NCI-H187 (cell line): ENCODE data around the gene PNMA8B.
"Not testable (repeated sequence)": the region's sequence is repeated elsewhere in the genome, so short reads cannot be mapped to it uniquely, and the experiment has no call there.

Source experiments
- DNase-seq, 2 experiments: peaks; one replicate each; lab custom pipeline; 2025; lab: John Stamatoyannopoulos, UW

PNMA8B gene, protein sequence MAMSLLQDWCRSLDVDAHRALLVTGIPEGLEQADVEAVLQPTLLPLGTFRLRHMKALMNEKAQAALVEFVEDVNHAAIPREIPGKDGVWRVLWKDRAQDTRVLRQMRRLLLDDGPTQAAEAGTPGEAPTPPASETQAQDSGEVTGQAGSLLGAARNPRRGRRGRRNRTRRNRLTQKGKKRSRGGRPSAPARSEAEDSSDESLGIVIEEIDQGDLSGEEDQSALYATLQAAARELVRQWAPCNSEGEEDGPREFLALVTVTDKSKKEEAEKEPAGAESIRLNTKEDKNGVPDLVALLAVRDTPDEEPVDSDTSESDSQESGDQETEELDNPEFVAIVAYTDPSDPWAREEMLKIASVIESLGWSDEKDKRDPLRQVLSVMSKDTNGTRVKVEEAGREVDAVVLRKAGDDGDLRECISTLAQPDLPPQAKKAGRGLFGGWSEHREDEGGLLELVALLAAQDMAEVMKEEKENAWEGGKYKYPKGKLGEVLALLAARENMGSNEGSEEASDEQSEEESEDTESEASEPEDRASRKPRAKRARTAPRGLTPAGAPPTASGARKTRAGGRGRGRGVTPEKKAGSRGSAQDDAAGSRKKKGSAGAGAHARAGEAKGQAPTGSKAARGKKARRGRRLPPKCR

DNA sequence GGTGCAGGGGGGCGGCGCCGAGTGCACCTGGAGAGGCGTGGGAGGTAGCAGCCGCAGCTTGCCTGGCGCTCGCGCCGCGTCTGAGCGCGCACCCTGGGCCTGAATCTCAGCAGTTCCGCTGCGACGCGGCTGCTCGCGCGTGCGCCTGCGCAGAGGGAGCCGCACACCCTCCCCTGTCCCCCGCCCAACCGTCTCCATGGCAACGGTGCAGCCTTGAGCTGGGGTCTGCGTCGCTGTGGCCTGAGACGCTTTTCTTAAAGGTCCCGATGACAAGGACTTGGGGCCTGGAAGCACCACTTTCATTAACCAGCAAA is at the start of gene PNMA8B:
PNMA8B (minus strand) TSS at position 82 of the 314 bp plus-strand sequence. CDS start 402 bp downstream, outside the sequence.
- peak; percentile 84 to 93 for DNase-seq

DNA sequence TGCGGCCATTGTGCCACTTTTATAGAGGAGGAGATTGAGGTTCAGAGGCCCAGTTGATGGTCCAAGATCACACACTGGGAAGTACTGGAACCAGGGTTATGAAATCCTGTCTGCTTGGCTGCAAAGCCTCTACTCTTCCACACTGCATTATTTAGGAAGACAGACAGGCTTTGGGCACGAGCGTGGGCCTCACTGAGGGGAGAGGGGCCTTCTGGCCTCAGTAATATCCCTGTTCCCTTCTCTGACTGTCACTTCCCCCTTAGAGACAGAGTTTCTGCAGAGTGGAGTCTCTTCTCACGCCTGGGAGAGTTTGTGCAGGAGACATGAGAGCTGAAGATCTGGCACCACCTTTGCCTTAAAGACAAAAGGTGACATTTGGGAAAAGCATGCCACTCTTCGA is 49.0 kb upstream of the PNMA8B start:
- no peak for DNase-seq

DNA sequence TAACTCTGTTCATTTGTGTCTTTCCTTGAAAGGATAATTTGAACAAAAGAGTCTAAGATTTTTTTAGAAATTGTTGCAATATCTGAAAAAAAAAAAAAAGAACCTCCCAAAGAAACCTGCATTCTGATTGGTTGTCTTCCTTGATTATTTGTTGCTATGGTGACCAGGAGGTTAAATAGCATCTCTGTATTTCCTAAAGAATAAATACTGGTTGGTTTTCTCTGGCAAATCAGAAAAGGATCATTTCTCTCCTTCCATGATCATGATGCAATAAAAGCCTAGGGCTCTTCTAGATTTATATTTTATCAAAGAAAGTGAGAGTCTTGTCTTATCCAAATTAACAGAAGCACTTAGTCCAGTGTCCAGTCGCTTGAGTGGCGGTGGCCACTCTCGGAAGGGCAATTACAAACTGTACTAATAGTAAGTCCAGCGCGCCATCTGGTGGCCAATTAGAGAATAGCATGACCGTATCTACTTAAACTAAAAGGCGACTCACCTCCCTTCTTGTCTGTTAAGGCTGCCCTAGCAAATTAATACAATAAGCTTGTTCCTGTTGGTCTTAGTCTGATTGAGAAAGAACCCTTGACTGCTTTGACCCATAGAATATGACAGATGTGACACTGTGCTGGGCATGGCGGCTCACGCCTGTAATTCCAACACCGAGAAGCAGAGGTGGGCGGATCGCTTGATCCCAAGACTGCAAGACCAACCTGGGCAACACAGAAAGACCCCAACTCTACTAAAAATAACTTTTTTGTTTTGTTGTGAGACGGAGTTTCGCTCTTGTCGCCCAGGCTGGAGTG is 47.0 kb upstream of the PNMA8B start:
- DNase-seq = peak; percentile 69 to 73

DNA sequence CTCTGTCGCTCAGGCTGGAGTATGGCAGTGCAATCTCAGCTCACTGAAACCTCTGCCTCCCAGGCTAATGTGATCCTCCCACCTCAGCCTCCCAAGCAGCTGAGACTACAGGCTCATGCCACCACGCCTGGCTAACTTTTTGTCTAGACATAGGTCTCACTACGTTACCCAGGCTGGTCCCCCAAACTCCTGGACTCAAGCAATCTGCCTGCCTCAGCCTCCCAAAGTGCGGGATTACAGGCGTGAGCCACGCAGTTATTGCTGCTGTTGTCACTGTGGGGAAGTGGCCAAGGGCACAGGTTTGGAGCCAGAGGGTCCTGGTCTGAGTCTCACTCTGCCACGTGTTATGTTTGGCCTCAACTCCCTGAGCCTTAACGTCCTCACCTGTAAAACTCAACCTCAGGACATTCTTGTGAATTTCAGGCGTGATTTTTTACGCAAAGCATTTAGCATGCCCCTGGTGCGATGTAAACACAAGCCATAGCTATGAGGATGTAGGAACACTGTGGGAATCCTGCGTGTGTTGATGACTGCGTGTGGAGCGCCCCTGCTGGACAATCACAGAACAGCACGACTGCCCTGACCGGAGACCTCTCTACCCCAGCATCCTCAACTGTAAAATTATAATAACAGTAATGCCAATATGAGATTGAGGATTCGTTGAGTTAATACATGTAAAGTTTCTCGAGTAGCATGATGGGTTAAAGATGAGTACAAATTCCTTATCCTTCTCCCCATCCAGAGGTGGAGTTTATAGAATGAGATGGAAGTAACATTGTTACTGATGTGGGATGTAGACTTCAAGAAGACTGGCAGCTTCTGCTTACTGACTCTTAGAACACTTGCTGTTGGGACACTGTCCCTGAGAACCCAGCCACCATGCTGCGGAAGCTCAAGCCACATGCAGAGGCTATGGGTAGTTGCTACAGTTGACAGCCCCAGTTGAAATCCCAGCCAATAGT is 41.8 kb upstream of the PNMA8B start:
- DNase-seq = no peak

DNA sequence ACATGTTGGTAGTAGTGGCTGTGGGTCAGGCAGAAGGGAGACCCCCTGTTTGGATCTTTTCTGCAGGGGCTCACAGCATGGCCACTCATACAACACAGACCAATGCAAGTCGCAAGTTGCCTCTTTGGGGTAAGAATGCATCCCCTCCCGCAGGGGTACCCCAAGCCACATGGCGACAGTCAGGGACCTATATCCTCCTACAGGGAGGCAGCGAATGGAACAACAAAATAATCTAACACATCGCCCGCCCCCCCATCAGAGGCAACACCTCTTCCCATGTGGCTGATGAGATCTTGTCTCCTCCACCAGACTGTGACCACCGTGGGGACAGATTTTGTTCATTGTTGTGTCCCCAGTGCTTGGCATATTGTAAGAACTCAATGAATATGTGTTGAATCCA is 40.7 kb upstream of the PNMA8B start:
- DNase-seq = no peak

DNA sequence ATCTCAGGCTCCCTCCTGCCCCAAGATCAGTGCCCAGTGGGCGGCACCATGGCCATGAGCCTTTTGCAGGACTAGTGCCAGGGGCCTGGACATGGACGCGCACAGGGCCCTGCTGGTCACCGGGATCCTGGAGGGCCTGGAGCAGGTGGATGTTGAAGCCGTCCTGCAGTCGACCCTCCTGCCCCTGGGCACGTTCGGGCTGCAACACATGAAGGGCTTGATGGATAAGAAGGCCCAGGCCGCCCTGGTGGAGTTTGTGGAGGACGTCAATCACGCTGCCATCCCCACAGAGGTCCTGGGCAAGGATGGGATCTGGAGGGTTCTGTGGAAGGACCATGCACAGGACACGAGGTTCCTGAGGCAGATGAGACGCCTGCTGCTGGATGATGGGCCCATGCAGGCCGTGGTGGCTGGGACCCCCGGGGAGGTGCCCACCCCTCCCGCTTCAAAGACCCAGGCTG is 38.0 kb upstream of the PNMA8B start:
- DNase-seq = no peak

DNA sequence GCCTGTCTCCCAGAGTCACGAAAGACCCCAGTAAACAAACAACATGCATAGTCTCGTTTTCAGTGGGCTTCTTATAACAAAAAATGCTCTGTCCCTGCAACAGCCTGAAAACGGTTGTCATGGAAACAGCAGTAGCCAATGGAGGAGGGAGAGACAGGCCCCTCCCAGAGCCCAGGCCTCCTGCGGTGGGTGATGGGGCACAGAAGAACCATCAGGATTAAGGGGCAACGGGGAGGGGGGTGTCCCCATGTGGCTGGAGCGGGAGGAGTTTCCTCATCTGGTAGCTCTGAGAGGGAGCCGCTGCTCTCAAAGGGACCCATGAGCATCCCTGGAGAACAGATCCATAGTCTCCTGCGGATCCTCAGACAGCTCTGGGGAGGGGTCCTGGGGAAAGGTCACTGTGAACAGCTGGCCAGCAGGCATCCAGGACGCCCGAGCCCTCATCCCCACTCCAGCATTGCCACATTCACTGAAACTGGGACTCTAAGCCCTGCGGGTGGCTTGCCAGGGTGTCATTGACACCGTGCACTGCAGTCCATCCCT is 37.5 kb upstream of the PNMA8B start:
- no peak for DNase-seq

DNA sequence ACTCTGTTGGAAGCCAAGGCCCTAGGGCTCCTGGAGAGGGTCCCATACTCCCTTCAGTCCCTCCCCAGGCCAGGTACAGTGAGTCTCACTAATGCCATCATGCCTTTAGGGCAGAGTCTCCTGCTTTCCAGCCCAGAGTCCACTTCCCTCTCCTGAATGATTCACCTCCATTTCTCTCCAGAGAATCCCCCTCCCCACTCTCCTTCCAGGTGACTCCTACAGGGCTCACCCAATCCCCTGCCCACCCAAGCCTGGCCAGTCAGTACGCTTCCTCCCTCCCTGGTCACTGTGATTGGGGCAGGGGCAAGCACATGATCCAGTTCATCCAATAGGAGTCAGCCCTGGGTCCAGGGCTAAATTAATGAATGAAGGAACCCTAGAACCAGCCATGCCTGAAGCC is 35.0 kb upstream of the PNMA8B start:
- DNase-seq = no peak

DNA sequence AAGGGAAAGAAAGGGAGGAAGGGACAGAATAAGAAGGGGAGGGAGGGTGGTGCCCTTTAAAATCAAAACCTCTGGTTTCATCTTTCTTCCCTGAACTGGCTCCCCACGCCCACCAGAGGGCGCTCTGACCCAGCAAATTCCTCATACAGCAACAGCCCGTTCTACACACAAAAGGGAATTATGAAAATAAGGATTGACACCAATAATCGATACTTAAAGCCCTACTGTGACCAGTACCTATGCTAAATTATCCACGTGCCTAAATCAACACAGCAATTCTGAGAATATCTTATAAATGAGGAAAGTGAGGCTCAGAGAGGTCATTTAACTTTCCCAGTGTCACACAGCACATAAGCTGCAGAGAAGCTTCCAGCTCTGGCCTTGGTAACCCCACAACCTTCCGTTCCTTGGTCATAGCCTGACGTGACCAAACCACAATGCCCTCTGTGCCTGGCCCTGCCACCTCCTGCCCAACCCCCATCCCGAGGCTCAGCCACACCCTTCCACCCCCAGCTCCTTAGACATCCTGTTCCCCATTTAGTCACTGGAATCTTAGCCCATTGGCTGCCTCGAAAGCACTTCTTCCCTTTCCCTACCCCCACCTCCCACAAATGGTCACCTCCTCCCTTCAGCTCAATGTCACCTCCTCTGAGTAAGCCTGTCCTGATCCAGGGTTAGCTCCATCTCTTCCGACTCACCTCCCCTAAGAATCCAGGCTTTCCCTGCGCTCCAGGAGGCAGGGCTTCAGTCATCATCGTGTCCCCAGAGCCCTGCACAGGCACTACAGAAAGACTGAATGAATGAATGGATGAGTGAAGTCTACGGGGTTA is 34.2 kb upstream of the PNMA8B start:
- DNase-seq = peak; percentile 34 to 36

DNA sequence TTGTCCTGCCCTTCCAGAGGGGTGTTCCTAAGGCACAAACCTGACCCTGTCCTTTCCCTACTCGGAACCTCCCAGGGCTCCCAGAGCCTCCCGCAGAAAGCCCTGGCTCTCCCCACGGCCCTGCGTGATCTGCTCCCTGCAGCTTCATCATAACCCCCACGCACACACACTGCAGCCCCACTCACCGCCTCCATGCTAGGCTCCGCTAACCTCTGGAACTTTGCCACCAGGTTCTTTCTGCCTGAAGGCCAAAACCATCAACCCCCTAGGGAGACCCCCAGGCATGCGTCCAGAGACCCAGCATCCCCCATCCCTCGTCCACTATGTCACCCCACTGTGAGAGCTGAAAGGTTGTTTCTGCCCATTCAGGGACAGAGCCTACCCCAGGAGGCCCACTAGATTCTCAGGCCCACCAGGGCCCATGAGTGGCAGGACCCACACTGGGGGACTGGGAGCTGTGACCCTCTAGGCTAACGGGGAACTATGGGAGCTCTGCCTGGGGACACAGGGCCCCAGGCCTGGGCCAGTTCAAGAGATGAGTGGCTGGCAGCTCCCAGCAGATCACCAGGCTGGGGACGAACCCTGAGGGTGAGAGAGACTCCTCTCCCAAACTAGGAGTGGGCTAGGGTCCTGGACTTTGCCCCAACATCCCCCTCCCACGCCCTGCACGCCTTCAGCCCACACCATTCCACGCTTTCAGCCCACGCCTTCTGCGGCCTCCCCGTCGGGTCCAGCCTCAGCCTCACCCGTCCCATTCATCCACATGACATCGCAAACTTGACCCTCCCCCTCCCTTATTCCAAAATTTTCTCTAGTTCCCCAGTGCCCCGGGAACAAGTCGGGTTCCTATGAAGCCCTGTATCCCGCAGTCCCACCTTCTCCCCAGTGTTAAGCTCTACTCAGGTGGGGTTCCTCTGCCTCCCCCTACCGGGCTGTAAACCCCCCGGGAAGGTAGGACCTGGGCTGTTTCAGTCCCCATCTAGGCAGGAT is 33.2 kb upstream of the PNMA8B start:
- no peak for DNase-seq

DNA sequence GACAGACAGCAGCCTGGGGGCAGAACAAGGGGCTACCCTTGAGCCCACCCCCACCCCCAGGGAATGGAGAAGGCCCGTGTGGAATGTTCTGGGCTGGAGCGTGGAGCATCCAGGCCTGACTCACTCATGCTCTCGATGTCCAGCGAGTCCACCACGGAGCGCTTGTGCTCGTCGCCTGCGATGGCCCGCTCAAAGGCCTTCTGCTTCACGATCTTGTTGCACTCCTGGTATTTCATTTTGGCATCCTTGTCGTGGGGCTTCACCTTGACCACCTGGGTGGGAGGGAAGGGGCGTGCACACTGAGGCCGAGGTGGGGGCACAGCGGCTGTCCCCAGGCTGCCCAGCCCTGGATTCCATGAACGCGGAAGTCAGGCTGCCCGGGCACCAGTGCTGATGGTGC is 31.1 kb upstream of the PNMA8B start:
- DNase-seq = not testable (repeated sequence)

DNA sequence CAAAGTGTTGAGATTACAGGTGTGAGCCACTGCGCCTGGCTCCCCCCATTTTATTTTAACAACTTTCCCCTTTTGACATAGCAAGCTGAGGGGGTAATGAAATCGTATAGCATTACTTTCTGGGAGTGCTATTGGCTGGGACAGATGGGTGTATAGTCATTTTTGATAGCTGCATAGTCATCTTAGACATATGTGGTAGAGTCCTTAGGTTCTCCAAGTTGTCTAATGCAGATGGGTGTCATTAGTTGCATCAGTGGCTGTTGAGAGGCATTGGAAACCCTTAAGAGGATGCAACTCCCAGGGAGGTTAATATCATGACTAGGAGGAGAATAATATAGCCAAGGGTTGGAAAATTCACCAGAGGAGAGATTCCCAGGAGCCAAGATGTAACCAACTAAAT is 28.6 kb upstream of the PNMA8B start:
- DNase-seq = no peak

DNA sequence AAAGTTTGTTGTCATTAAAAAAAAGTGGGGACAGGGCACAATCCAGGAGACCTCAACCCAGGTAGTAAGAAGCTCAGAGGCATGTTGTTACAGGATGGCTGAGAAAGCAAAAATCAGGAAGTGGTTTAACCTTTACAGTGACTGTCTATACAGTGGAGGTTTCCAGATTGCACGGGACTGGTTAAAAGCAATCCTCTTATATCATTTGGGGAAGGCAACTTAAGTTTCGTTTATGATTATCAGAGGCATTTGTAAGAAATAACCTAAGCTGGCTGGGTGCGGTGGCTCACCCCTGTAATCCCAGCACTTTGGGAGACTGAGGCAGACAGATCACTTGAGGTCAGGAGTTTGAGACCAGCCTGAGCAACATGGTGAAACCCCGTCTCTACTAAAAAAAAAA is 27.3 kb upstream of the PNMA8B start:
- not testable (repeated sequence) for DNase-seq

DNA sequence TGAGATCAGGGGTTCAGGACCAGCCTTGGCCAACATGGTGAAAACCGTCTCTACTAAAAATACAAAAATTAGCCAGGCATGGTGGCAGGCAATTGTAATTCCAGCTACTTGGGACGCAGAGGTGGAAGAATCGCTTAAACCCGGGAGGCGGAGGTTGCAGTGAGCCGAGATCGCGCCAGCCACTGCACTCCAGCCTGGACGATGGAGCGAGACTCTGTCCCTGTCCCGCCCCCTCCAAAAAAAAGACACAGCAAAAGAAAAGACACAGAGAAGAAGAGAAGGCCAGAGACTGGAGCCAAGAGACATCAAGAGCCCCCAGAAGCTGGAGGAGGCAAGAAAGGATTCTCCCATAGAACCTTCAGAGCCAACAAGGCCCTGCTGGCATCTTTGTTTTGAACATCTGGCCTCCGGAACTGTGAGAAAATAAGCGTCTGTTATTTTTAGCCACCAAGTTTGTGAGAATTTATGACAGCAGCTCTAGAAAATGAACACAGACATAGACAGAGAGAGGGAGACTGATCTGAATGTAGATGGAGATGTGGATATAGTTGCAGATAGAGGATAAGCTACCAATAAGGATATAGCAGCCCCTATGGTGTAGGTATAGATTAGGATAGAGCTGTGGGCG is 25.7 kb upstream of the PNMA8B start:
- no peak for DNase-seq

DNA sequence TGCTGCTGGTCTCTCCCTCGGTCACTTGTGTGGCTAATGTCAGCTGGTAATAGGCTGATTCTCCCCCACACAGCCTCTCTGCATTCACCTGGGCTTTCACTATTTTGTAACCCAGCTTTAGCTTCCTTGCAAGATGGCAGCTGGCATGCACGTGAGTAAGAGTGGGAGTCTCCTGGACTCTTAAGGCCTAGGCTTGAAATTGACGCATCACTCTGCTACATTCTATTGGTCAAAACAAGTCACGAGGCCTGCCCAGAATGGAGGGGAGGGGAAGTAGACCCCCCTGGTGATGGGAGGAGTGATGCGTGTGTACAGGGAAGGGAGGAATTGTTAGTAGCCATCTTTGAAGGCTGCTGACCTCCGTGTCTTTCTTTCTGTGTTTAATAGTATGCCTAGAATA is 24.9 kb upstream of the PNMA8B start:
- DNase-seq = no peak

DNA sequence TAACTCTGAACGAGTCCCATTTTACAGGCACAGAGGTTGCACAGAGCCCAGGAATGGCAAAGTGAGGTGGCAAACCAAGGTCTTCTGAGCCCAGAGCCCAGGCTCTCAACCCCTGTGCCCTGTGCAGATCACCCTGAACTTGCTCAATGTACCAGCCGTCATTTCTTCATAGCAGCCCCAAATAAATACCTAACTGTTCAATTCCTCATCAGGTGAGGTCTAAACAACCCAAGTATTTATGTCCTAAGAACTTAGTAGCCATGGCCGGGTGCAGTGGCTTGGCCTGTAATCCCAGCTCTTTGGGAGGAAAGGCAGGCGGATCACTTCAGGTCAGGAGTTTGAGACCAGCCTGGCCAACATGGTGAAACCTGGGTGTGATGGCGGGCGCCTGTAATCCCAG is 21.8 kb upstream of the PNMA8B start:
- no peak for DNase-seq

DNA sequence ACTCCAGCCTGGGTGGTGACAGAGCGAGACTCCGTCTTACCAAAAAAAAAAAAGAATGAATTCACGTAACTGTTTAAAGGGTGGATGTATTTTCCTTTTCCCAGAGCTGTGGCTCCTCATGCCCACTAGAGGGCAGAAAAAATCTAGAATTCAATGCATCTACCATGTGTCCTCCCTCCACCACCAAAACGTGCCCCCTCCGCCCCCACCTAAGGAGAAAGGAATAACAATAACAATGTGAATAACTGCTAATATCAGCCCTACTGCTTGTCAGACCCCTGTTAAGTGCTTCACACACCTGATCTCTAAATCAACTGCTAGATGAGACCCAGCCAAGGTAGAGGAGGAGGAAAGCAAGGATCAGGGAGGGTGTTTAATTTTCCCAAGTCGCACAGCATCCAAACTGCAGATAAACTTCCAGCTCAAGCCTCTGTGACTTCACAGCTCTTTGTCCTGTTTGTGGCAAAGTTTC is 20.2 kb upstream of the PNMA8B start:
- no peak for DNase-seq

DNA sequence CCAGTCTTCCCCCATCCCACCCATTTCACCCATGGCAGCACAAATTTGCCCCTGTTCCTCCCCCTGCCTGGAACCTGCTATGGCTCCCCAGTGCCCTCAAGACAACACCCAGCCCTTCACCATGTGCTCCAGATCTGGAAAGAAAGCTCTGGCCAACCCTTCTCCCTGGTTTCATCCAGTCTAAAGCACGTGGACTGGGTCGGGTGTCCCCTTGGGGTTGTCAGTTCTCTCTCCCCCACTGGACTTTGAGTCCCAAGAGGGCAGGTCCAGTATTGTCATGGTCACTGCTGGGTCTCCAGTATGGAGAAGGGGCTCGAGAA is 19.6 kb upstream of the PNMA8B start:
- DNase-seq = no peak
